Measurements from ENCODE around the gene ZNF213.

GRCh38 chr16:3133844-3134243 lies 985 bp upstream of the ZNF213 start:
- no peak for TF ChIP-seq CTCF (IDR thresholded peaks at IDR 0.05)
- TF ChIP-seq POLR2A (IDR thresholded peaks at IDR 0.05) = no peak
